ENCODE measurements around the gene HTRA2. TPM values are rescaled to one million over a fixed set of nuclear protein-coding genes. Genes with fewer than 3 reads are reported as not detected.

Gene HTRA2
- total and polyA plus RNA-seq, 9 of the 15 experiments (the other 6 are each of a cell fraction or from before 2014, with no cell fraction given): 54.2 to 71.2 (median 65.8) TPM

- Histone ChIP-seq H3K9ac (ENCODE audit: insufficient read depth in 1 of 2, low read depth in 2 of 2, low read length in 2 of 2) (no peak overlapping the region), H3K4me2 (ENCODE audit: insufficient read depth, low read length) (no peak overlapping the region), H4K20me1 (replicated peaks; ENCODE audit: control insufficient read depth, insufficient read depth, low read length) (no peaks in the 10 kb centered on the region), H2AFZ (ENCODE audit: low read depth, low read length) (peak overlapping the region; percentile 67), H3K36me3 (ENCODE audit: control insufficient read depth, insufficient read depth, low read length) (no peaks in the 10 kb centered on the region), H3K27ac (ENCODE audit: extremely low read depth, low read depth, low read length) (no peak overlapping the region), H3K9me1 (ENCODE audit: control insufficient read depth, insufficient read depth, low read length) (no peaks in the 10 kb centered on the region), H3K9me3 (replicated peaks; ENCODE audit: control insufficient read depth, insufficient read depth, low read depth, low read length) (no peaks in the 10 kb centered on the region), H3K4me1 (replicated peaks in 1 of 2; ENCODE audit: control insufficient read depth in 2 of 2, insufficient read depth in 2 of 2, low read length in 2 of 2) (peaks cover 0 to 42% of the 10 kb centered on the region in 2 experiments; a peak in 4 of 5 replicates), H3K27me3 (ENCODE audit: control insufficient read depth in 2 of 2, insufficient read depth in 2 of 2, low read length in 2 of 2) (no peaks in the 10 kb centered on the region), H3K4me3 (no peak overlapping the region), H3K79me2 (ENCODE audit: control insufficient read depth, insufficient read depth, low read length) (no peaks in the 10 kb centered on the region)
- ATAC-seq (peak; percentile 67), FAIRE-seq (no peak), DNase-seq (ENCODE audit: extremely low read depth in 1 of 4, low spot score in 3 of 4) (peak in 1 of 4 experiments; percentile 45)
- CTCF ChIA-PET (ENCODE audit: low intra/inter-chr PET ratio): no interaction called here
- POLR2A ChIA-PET: interaction anchor here (0.9 to 2.8 kb wide), 5 partner anchors 8 to 102 kb away, joined by 3 to 13 read pairs (median 4); partner anchors contain the start of genes AUP1 and HTRA2
- WGBS (ENCODE audit: insufficient coverage, low coverage, missing lambda C conversion rate): 23% methylated on average over 2 of the region's 2 CpGs
- no TSS peak for BruUV-seq (replicated peaks)
- intact Hi-C loops (cut with micrococcal nuclease): no loop called here
- in situ Hi-C loops (cut with MboI): no loop called here
- TF ChIP-seq ZSCAN29 (IDR thresholded peaks at IDR 0.05) (no peak), CTBP1 (IDR thresholded peaks at IDR 0.05; ENCODE audit: borderline replicate concordance) (no peak), PBX2 (CRISPR knock-in tag; IDR thresholded peaks at IDR 0.05; ENCODE audit: low read depth) (no peak), PBX2 (tag; conservative IDR thresholded peaks at IDR 0.05; ENCODE audit: low read depth) (0 out of 2 replicates have a peak, but pooled peaks have one; percentile 22), E2F1 (CRISPR knock-in tag; IDR thresholded peaks at IDR 0.05) (no peak), PKNOX1 (IDR thresholded peaks at IDR 0.05) (peak; percentile 50; the same call in 1 of the 2 replicates), EP400 (IDR thresholded peaks at IDR 0.05) (no peak), ZNF511 (CRISPR knock-in tag; IDR thresholded peaks at IDR 0.05) (no peak), ETV1 (tag; conservative IDR thresholded peaks at IDR 0.05; ENCODE audit: low read depth) (0 out of 2 replicates have a peak, but pooled peaks have one; percentile 20), ZNF589 (CRISPR knock-in tag; IDR thresholded peaks at IDR 0.05; ENCODE audit: low read depth) (peak; percentile 54; the same call in 1 of the 2 replicates), MTA1 (IDR thresholded peaks at IDR 0.05; ENCODE audit: borderline replicate concordance) (no peak), TSHZ1 (CRISPR knock-in tag; IDR thresholded peaks at IDR 0.05) (no peak), ZNF707 (CRISPR knock-in tag; conservative IDR thresholded peaks at IDR 0.05) (no peak)
These were observed 47.7 kb downstream of the HTRA2 start for GRCh38 chr2:74577448-74577847.

All from K562 (cell line).